Tibial nerve (tissue), 4 donors: ENCODE data around the gene SECTM1.

ENCODE experiments used
- CTCF ChIP-seq, 5 experiments: fragments of 200-600 bp in 3 of 5; fragments of 450-650 bp in 2 of 5; sonication (generic) in 3 of 5; IDR thresholded peaks; one replicate each; pipeline ENCODE4 v1.5.1; 2016 to 2019; ENCODE audit warnings: antibody characterized with exemption in 5 of 5, mild to moderate bottlenecking in 3 of 5, moderate library complexity in 2 of 5
- EP300 ChIP-seq, 2 donors: sonication (generic); formaldehyde crosslinking; IDR thresholded peaks; one replicate each; pipeline ENCODE4 v1.6.1; 2017; ENCODE audit warnings: antibody characterized with exemption in 2 of 2, mild to moderate bottlenecking in 1 of 2
- POLR2A ChIP-seq, 2 donors: fragments of 450-650 bp; IDR thresholded peaks; one replicate each; pipeline ENCODE4 v1.6.1; 2017; ENCODE audit warnings: antibody characterized with exemption in 2 of 2, mild to moderate bottlenecking in 2 of 2, moderate library complexity in 2 of 2

- TF ChIP-seq CTCF (IDR thresholded peaks at IDR 0.05) (no peak), EP300 (IDR thresholded peaks at IDR 0.05) (no peak), POLR2A (IDR thresholded peaks at IDR 0.05) (no peak)
Observed at GRCh38 chr17:82323514-82324234, 9.9 kb downstream of the SECTM1 start.
